ENCODE measurements around the gene ALPK1.

GRCh38 chr4:112422644-112423043 is 125.5 kb downstream of the ALPK1 start:
- no peak for TF ChIP-seq CTCF (conservative IDR thresholded peaks at IDR 0.05; ENCODE audit: low read depth in 2 of 2)
- TF ChIP-seq REST (IDR thresholded peaks at IDR 0.05; ENCODE audit: unreplicated experiment), result no peak
- TF ChIP-seq EZH2 (IDR thresholded peaks at IDR 0.05; ENCODE audit: low read depth, unreplicated experiment), result no peak
- no peak for TF ChIP-seq POLR2AphosphoS5 (IDR thresholded peaks at IDR 0.05; ENCODE audit: low read depth)
- no peak for TF ChIP-seq EZH2phosphoT487 (IDR thresholded peaks at IDR 0.05; ENCODE audit: unreplicated experiment)
- TF ChIP-seq STAT1 (IDR thresholded peaks at IDR 0.05; ENCODE audit: unreplicated experiment), result no peak
- TF ChIP-seq JUNB (IDR thresholded peaks at IDR 0.05; ENCODE audit: unreplicated experiment), result no peak
- TF ChIP-seq ZNF331 (CRISPR knock-in tag; IDR thresholded peaks at IDR 0.05; ENCODE audit: low read depth), result no peak
- no peak for TF ChIP-seq CREB1 (CRISPR knock-in tag; IDR thresholded peaks at IDR 0.05; ENCODE audit: low read depth)
- no peak for TF ChIP-seq NANOG (IDR thresholded peaks at IDR 0.05; ENCODE audit: borderline replicate concordance)
- TF ChIP-seq ETS1 (IDR thresholded peaks at IDR 0.05), result no peak

All from GM23338 (cell line).